LNCaP clone FGC (cell line): ENCODE measurements around the gene ADH7.

Experiments used
- DNase-seq: peaks from one replicate; pipeline ENCODE4 v3.0.0-alpha.2; 2011; ENCODE audit warnings: low read depth
- H3K4me3 ChIP-seq: 2 replicates; pipeline ENCODE4 v1.5.1; 2011; ENCODE audit warnings: mild to moderate bottlenecking, low read depth, low read length, control low read depth
- CTCF ChIP-seq: IDR thresholded peaks from 2 replicates; pipeline ENCODE4 v1.5.1; 2012; ENCODE audit warnings: mild to moderate bottlenecking; ENCODE audit not compliant: control insufficient read depth, insufficient read depth; ENCODE audit errors: extremely low read depth

The ADH7 gene

DNA sequence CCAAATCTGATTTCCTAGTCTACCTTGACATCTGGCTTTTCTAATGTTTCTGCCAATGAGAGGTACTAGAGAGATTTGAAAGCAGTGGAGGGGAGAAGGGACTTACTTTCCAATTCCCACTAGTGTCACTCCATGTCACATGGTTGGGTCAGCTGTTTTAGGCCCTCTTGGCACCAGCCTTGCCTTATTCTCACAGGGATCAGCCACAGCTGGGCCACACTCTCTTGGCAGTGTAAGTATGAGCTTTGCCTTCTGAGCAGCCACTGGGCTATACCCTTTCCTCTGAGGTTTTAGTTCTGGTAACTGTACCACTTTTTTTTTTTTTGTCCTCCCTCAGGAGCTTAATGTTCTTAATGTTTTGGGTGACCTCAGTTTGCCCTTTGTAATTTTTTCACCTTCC, 72.4 kb downstream of the ADH7 start:
- no peak for TF ChIP-seq CTCF
- DNase-seq = no peak
- no peak overlapping the region for H3K4me3 ChIP-seq
